BJ (cell line): ENCODE data around the gene MTA1. TPM values are rescaled to one million over a fixed set of nuclear protein-coding genes. Genes with fewer than 3 reads are reported as not detected.

Experiments
- CTCF ChIA-PET: fragments of 350-600 bp; formaldehyde crosslinking; extraction: SDS; loops from one replicate; lab custom pipeline; 2021; ENCODE audit warnings: antibody characterized with exemption, inconsistent platforms; lab: Yijun Ruan, JAX
- POLR2A ChIA-PET: fragments of 300-600 bp; sonication (Branson Sonifier 250); formaldehyde crosslinking; extraction: SDS; loops from one replicate; lab custom pipeline; 2021; ENCODE audit warnings: antibody characterized with exemption; lab: Charles Lee
- DNase-seq: peaks from one replicate; pipeline ENCODE4 v3.0.0-alpha.2; 2011; ENCODE audit warnings: low read depth
- H3K27me3 ChIP-seq: 2 replicates; pipeline ENCODE4 v1.6.0; 2011; ENCODE audit warnings: low read length; ENCODE audit not compliant: control insufficient read depth, insufficient read depth
- H3K36me3 ChIP-seq: 2 replicates; pipeline ENCODE4 v1.5.1; 2011; ENCODE audit warnings: low read length; ENCODE audit not compliant: control insufficient read depth, insufficient read depth
- H3K4me3 ChIP-seq: 2 replicates; pipeline ENCODE4 v1.5.1; 2011; ENCODE audit warnings: low read depth, mild to moderate bottlenecking, control low read depth, low read length
- CTCF ChIP-seq: IDR thresholded peaks from 2 replicates; pipeline ENCODE4 v1.5.1; 2011; ENCODE audit warnings: low read depth, mild to moderate bottlenecking, control low read depth, inconsistent platforms, low read length, moderate library complexity; ENCODE audit not compliant: insufficient read depth
- polyA plus RNA-seq: library from polyadenylated mRNA; depleted of rRNA; stranded (reverse); fragments of >200 nt; gene quantifications from 2 replicates; pipeline ENCODE4 v1.2.3, GENCODE V29; 2011

The MTA1 gene
- polyA plus RNA-seq, 1 experiment: 48.8 TPM

GRCh38 chr14:105470350-105471296 is 51.0 kb downstream of the MTA1 start:
- DNase-seq: no peak
- Histone ChIP-seq H3K27me3 (no peaks in the 10 kb centered on the region), H3K36me3 (peaks cover 19% of the 10 kb centered on the region), H3K4me3 (no peak overlapping the region)
- TF ChIP-seq CTCF: no peak
- ChIA-PET CTCF (interaction anchor here (0.7 to 4.0 kb wide), 4 partner anchors 11 to 66 kb away, joined by 3 to 31 read pairs (median 12); no protein-coding TSS in a partner anchor), POLR2A (no interaction called here)

DNA sequence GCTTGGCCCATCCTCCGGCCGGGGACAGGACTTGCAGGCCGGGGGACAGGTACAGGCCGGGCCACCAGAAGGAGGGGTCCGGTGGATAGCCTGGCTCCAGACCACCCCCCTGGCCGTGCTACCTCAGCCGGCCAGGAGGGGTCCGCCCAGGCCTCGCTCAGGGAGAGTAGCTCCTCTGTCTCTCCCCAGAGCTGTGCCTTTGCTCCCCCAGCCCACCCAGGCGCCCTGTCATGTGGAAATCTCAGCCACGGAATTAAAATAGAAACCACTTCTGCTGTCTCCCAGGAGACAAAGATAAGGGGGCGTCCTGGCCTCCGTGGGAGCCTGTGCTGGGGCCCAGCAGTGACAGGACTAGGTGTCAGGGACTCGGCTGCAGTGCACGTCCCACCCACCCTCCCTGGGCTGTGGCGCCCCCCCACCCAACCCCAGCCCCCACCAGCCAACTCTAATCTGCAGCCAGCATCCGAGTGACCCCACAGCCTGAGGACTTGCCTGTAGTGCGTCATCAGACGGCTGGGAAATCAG is 51.7 kb downstream of the MTA1 start:
- Histone ChIP-seq H3K36me3 (peaks cover 19% of the 10 kb centered on the region), H3K4me3 (no peak overlapping the region), H3K27me3 (no peaks in the 10 kb centered on the region)
- ChIA-PET CTCF (interaction anchor here (2.3 to 4.0 kb wide), 3 partner anchors 10 to 23 kb away, joined by 9 to 31 read pairs (median 15); no protein-coding TSS in a partner anchor), POLR2A (interaction anchor here (0.6 kb wide), 1 partner anchor 379 kb away, joined by 3 read pairs; no protein-coding TSS in a partner anchor)
- no peak for DNase-seq
- TF ChIP-seq CTCF: 0 out of 2 replicates have a peak, but pooled peaks have one; percentile 17

GRCh38 chr14:105471823-105472485 is 52.3 kb downstream of the MTA1 start:
- no peak overlapping the region for H3K4me3 ChIP-seq
- no peak for TF ChIP-seq CTCF
- peaks cover 19% of the 10 kb centered on the region for H3K36me3 ChIP-seq
- POLR2A ChIA-PET: interaction anchor here (0.6 kb wide), 1 partner anchor 380 kb away, joined by 3 read pairs; no protein-coding TSS in a partner anchor
- CTCF ChIA-PET: interaction anchor here (4.0 kb wide), 2 partner anchors 10 to 18 kb away, joined by 15 to 31 read pairs; no protein-coding TSS in a partner anchor
- DNase-seq: no peak
- H3K27me3 ChIP-seq: no peaks in the 10 kb centered on the region

DNA sequence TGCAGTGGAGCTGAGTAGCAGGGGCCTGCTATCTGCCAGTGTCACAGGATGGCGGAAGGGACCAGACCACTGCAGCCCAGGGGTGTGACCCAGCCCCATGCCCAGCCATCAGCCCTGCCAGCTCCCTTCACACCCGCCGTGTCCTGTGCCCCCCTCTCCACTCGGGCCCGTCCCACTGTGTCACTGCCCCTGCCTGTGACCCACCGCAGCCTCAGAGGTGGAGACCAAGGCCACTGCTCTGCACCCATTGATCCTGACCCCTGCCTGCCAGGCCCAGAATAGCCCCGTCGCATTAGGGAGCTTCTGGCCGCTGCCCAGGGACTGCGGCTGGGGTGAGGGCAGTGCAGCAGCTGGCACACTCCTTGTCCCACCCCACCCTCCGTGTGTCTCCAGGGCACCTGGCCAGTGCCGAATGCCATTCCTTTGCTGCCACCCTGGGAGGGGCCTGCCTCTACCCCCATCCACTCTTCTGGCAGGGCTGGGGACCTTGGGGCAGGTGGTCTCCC is 52.9 kb downstream of the MTA1 start:
- no peak for DNase-seq
- no peak for TF ChIP-seq CTCF
- POLR2A ChIA-PET: no interaction called here
- Histone ChIP-seq H3K27me3 (no peaks in the 10 kb centered on the region), H3K36me3 (peaks cover 16% of the 10 kb centered on the region), H3K4me3 (no peak overlapping the region)
- CTCF ChIA-PET: interaction anchor here (4.0 kb wide), 2 partner anchors 9 to 17 kb away, joined by 15 to 31 read pairs; no protein-coding TSS in a partner anchor
